Measurements from ENCODE around the gene PROS1.

PROS1 gene

DNA sequence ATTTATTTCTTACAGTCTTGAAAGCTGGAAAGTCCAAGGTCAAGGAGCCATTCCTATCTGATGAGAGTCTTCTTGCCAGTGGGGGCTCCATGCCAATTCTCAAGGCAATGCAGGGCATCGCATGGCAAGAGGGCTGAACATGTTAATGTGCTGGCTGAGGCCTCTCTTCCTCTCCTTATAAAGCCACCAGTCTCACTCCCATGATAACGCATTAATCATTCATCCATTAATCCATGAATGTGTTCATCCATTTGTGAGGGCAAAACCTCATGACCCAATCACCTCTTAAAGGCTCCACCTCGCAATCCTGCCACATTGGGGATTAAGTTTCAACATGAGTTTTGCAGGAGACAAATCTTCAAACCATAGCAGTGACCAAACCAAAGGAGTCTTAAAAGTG is 118.3 kb downstream of the PROS1 start:
- TF ChIP-seq FOXP2 (optimal IDR thresholded peaks at IDR 0.05; ENCODE audit: borderline replicate concordance, extremely low read depth, extremely low read length, insufficient read depth) (no peak), TAF1 (IDR thresholded peaks at IDR 0.05; ENCODE audit: borderline replicate concordance, insufficient read depth, low read length) (no peak), SIN3A (IDR thresholded peaks at IDR 0.05; ENCODE audit: borderline replicate concordance, insufficient read depth, low read length) (no peak), POLR2AphosphoS5 (IDR thresholded peaks at IDR 0.05; ENCODE audit: low read depth, low read length) (no peak)
- TF ChIP-seq, protein P1, sequence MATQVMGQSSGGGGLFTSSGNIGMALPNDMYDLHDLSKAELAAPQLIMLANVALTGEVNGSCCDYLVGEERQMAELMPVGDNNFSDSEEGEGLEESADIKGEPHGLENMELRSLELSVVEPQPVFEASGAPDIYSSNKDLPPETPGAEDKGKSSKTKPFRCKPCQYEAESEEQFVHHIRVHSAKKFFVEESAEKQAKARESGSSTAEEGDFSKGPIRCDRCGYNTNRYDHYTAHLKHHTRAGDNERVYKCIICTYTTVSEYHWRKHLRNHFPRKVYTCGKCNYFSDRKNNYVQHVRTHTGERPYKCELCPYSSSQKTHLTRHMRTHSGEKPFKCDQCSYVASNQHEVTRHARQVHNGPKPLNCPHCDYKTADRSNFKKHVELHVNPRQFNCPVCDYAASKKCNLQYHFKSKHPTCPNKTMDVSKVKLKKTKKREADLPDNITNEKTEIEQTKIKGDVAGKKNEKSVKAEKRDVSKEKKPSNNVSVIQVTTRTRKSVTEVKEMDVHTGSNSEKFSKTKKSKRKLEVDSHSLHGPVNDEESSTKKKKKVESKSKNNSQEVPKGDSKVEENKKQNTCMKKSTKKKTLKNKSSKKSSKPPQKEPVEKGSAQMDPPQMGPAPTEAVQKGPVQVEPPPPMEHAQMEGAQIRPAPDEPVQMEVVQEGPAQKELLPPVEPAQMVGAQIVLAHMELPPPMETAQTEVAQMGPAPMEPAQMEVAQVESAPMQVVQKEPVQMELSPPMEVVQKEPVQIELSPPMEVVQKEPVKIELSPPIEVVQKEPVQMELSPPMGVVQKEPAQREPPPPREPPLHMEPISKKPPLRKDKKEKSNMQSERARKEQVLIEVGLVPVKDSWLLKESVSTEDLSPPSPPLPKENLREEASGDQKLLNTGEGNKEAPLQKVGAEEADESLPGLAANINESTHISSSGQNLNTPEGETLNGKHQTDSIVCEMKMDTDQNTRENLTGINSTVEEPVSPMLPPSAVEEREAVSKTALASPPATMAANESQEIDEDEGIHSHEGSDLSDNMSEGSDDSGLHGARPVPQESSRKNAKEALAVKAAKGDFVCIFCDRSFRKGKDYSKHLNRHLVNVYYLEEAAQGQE (IDR thresholded peaks at IDR 0.05; ENCODE audit: insufficient read depth in 1 of 2, low read depth in 2 of 2, low read length in 2 of 2): no peak

DNA sequence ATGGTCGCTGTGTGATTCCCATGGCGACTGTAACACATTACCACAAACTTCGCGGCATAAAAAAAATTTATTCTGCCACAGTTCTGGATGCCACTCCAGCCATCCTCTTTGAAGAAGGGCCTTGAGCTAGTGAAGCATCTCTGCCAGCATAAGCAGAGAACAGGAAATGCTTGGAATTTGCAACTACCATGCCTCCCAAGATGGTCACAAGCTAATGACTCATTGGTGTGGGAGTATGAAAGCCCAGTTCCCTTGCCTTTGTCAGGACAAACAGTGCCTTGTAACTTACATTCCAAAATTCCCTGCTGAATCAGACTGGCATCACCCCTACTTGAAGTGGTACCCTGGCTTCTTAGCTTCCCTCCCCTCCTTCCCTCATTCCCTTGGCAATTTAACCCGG is 129.7 kb downstream of the PROS1 start:
- TF ChIP-seq SIN3A (IDR thresholded peaks at IDR 0.05; ENCODE audit: borderline replicate concordance, insufficient read depth, low read length): no peak
- no peak for TF ChIP-seq POLR2AphosphoS5 (IDR thresholded peaks at IDR 0.05; ENCODE audit: low read depth, low read length)
- TF ChIP-seq TAF1 (IDR thresholded peaks at IDR 0.05; ENCODE audit: borderline replicate concordance, insufficient read depth, low read length): no peak
- TF ChIP-seq, protein P1 (IDR thresholded peaks at IDR 0.05; ENCODE audit: insufficient read depth in 1 of 2, low read depth in 2 of 2, low read length in 2 of 2): no peak
